HG03103 (cell line): ENCODE data around the gene ZNF512B.
"Not testable (repeated sequence)": the region's sequence is repeated elsewhere in the genome, so short reads cannot be mapped to it uniquely, and the experiment has no call there.

Experiments used
- ATAC-seq: cut with Tn5 transposase; IDR thresholded peaks from one replicate; pipeline ENCODE4 v1.9.1; 2021; ENCODE audit warnings: low read depth; ENCODE audit not compliant: unreplicated experiment

The ZNF512B gene

GRCh38 chr20:63937596-63937995 is 32.1 kb downstream of the ZNF512B start:
- no peak for ATAC-seq

DNA sequence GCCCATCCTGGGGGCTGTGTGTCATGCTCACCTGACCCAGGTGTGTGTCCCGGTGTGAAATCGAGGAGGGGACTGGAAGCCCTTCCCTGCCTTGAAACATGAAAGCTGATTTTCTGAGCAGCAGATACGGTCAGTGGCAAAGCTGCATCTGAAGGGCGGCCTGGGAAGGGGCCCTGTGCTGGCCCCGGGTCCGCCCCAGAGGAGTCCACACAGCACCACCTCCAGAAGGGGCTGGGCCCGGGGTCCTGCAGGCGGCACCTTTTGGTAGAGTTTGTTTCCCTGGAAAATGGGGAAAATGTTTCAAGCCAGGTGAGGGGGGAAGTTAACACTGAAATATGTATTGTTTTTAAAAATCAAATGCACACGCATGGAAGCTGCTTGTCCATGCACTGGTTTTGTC is 34.3 kb downstream of the ZNF512B start:
- ATAC-seq: no peak

- no peak for ATAC-seq
These were observed 35.3 kb downstream of the ZNF512B start for GRCh38 chr20:63934271-63935068.

GRCh38 chr20:63933646-63934045 is 36.1 kb downstream of the ZNF512B start:
- no peak for ATAC-seq

DNA sequence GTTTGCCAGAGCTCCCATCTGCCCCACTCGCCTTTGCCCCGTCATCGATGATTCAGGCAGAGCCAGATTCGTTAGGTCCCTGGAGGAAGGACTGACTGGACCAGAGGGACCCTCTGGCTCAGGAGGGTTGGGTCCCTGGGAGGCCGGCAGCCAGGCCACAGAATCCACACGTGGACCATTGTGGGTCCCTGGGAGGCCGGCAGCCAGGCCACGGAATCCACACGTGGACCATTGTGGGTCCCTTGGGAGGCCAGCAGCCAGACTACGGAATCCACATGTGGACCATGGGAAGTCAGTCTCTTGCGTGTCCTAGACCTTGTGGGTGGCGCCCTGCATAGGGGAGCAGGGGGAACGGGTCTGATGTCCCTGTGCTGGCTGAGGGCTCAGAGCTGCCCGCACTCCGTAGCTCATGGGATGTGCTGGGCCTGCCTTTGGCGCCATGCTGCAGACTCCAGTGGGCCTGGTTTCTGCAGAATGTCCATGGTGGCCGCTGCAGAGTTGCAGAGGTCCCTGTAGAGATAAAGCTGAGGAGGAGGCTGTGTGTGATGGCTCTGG is 37.0 kb downstream of the ZNF512B start:
- ATAC-seq: no peak

- ATAC-seq: no peak
These were observed 38.0 kb downstream of the ZNF512B start for GRCh38 chr20:63931735-63932134.

DNA sequence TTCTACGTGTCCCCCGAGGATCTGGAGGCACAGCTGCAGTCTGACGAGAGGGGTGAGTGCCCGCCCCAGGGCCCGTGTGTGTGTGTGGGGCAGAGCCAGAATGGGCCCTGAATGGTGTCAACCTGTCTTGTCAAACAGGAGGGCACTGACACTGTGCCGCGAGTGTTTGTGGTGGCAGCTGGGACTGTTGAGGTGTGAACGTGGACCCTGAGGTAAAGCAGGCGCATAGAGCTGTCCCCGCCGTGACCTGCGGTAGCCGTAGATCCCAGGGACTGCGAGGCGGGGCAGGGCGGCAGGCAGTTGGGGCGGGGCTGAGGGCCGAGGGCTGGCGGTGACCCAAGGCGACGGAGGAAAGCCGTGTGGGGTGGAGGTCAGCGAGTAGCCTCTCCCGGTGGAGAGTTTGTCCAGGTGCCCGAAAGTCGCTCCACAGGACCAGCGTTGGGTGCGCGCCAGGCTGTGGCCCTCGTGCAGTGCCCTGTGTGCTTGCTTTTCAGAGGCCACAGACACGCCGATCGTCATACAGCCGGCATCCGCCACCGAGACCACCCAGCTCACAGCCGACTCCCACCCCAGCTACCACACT is 38.7 kb downstream of the ZNF512B start:
- no peak for ATAC-seq

GRCh38 chr20:63929473-63929883 is 40.3 kb downstream of the ZNF512B start:
- not testable (repeated sequence) for ATAC-seq

DNA sequence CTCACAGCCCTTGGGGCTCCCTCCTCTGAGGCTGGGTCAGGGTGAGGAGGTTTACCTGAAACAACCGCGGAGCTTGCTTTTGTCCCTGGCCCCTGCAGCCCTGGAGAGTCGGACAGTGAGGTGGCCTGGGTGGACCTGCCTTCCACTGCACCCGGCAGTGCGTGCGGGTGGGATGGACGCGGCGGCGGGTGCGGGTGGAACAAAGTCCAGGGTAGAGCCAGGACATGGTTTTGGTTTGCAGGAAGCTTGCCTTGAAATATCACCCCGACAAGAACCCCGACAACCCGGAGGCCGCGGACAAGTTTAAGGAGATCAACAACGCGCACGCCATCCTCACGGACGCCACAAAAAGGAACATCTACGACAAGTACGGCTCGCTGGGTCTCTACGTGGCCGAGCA is 40.7 kb downstream of the ZNF512B start:
- no peak for ATAC-seq

DNA sequence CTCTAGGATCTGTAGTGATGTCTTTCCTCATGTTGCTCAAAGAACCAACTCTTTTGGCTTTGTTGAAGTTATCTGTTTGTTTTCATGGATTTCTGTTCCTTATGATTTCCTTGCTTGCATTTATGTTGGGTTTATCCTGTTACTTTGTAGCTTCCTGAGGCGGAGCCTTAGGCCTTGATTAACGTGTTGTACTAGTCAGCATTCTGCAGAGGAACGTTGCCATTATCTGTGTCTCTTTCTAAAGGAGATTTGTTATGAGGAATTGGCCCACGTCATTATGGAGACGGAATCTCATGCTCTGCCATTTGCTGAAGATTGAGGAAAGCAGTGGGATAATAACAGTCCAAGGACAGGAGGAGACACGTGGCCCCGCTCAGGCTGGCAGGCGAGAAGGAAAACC is 43.4 kb downstream of the ZNF512B start:
- ATAC-seq: no peak

DNA sequence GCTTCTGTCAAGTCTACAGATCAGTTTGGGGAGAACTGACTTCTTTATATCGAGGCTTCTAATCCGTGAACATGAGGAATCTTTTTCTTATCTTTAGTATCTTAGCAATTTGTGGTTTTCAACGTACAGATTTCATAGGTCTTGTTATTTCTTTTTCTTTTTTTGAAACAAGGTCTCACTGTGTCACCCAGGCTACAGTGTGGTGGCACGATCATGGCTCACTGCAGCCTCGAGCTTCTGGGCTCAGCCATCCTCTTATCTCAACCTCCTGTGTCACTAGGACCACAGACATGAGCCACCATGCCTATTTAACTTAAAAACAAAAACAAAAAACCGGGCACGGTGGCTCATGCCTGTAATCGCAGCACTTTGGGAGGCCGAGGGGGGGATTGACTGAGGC is 45.5 kb downstream of the ZNF512B start:
- ATAC-seq: no peak

DNA sequence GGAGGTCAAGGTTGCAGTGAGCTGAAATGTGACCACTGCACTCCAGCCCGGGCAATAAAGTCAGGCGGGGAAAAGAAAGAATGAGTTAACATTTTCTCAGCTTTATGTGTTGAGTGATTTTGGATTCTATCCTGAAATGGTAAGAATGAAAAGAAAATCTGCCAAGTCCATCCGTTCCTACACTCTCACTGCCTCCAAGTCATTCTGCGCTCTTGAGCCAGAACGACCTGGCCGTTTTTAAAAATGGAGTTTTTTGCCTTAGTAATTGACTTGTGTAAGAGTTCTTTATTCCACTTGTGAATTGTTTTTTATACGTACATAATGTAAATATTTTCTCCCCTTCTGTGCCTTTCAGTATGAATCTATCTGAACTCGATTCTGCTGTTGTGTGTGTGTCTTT is 46.1 kb downstream of the ZNF512B start:
- no peak for ATAC-seq

DNA sequence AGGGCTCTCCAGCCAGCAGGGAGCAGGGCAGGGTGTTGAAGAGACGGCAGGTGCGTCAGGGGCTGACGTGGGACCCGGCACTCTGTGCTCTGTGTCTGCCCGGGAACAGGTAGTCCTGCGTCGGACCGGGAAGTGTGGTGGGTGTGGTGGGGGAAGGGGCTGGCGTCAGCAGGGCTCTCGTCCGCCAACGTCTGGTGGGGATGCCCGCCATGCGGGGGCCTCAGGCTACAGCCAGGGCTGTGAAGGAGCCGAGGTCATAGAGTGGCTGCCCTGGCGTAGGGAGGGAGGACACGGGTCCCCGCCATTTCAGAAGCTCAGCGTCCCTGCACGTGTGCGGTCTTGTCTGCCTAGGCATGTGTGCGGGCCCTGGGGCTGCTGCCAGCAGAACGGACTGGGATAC is 49.5 kb downstream of the ZNF512B start:
- no peak for ATAC-seq

DNA sequence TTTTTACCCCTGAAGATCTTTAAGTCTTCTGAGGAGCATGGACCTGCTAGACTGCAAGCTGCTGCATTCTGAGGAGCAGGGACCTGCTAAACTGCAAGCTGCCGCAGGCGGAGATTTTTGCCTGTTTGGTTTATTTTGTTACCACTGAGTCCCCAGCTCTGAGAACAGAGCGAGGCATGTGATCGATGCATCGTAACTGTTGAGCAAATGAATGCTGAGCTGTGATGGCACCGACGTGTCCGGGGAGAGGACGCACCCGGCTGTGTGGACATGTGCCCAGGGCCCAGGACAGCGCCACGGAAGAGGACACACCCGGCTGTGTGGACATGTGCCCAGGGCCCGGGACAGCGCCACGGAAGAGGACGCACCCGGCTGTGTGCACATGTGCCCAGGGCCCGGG is 50.6 kb downstream of the ZNF512B start:
- ATAC-seq: no peak

DNA sequence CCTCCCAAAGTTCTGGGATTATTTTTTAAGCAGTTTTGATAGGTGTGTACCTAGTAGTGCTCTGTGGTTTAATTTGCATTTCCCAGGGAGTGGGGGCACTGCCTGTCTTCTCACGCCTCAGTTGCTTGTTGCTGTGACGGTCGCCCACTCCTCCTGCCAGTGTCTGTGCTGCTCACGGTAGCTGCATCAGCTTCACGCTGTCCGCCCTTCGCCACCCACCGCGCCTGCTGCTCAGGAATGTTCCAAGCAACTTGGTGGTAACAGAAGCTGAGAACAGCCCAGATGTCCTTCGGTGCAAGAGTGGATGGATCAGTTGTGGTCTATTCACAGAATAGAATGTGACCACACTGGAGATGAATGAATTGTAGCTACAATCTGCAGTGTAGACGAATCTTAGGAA is 51.9 kb downstream of the ZNF512B start:
- no peak for ATAC-seq

- not testable (repeated sequence) for ATAC-seq
These were observed 53.3 kb downstream of the ZNF512B start for GRCh38 chr20:63916371-63916939.

DNA sequence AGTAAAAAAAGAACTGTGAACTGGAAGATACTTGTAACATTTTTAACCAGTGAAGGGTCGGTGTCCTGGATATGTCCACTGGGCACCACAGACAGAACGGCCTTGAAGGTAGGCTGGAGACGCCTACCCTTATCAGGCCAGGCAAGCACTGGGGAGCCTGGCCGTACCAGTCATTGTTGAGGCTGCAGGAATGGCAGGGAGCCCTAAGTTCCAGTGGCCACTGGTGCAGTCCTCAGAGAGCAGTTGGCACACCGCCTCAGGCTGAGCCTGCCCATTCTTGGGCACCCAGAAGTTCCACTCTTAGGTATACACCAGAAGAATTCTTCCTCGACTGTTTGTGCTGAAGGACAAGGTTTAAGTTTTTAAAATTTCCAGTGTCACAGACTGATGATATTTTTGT is 54.3 kb downstream of the ZNF512B start:
- ATAC-seq: no peak

DNA sequence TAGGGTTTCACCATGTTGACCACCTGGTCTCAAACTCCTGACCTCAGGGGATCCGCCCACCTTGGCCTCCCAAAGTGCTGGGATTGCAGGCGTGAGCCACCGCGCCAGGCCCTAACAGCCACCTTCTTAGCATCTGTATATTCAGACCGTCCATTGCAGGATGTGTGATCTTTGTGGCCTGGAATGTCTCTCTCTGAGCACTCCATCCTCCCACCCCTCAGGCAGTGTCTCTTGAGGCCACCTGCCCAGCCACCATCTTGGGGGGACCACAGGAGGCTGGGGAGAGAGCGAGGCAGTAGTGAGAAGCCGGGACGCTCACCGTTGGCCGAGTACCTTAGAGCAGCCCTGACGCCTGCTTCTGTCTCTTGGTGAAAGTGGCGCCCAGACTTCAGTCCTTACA is 56.0 kb downstream of the ZNF512B start:
- no peak for ATAC-seq

DNA sequence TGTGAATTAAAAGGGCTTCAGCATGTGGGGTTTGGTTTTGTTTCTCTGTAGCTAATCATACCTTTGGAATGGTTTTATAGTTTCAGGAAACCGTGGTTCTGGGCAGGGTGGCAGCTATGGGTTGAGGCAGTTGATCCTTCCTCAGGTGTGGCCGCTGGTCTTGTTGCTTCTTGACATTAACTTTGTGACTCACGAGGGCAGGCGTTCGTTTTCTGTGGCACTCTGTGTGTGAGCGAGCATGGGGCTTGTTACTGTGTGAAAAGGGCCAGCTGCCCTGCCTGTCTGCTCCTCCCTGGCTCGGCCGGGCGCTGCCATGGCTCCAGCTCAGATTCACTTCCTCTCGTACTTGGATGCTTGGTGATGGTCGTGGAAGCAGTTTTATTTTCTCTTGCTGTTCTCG is 58.6 kb downstream of the ZNF512B start:
- no peak for ATAC-seq

GRCh38 chr20:63908008-63908682 is 61.6 kb downstream of the ZNF512B start:
- no peak for ATAC-seq
